ENCODE measurements around the gene DYRK2.
"Not testable (repeated sequence)": the region's sequence is repeated elsewhere in the genome, so short reads cannot be mapped to it uniquely, and the experiment has no call there.

The DYRK2 gene

GRCh38 chr12:67669934-67670631 lies 21.5 kb downstream of the DYRK2 start:
- no peak for DNase-seq (ENCODE audit: low spot score)

- no peak for DNase-seq (ENCODE audit: low spot score)
Measured at GRCh38 chr12:67671419-67671818, 22.9 kb downstream of the DYRK2 start.

- no peak for DNase-seq (ENCODE audit: low spot score)
Measured at GRCh38 chr12:67671892-67672291, 23.3 kb downstream of the DYRK2 start.

GRCh38 chr12:67672507-67672906 lies 24.0 kb downstream of the DYRK2 start:
- DNase-seq (ENCODE audit: low spot score) = not testable (repeated sequence)

- DNase-seq (ENCODE audit: low spot score) = not testable (repeated sequence)
Measured at GRCh38 chr12:67673509-67673908, 25.0 kb downstream of the DYRK2 start.

GRCh38 chr12:67674417-67674816 lies 25.9 kb downstream of the DYRK2 start:
- DNase-seq (ENCODE audit: low spot score) = no peak

- no peak for DNase-seq (ENCODE audit: low spot score)
Measured at GRCh38 chr12:67676624-67677023, 28.1 kb downstream of the DYRK2 start.

- no peak for DNase-seq (ENCODE audit: low spot score)
Measured at GRCh38 chr12:67677166-67677565, 28.6 kb downstream of the DYRK2 start.

GRCh38 chr12:67681105-67681778 lies 32.7 kb downstream of the DYRK2 start:
- DNase-seq (ENCODE audit: low spot score) = no peak

- DNase-seq (ENCODE audit: low spot score) = no peak
Measured at GRCh38 chr12:67681941-67682620, 33.5 kb downstream of the DYRK2 start.

- DNase-seq (ENCODE audit: low spot score) = no peak
Measured at GRCh38 chr12:67689385-67689784, 40.8 kb downstream of the DYRK2 start.

- DNase-seq (ENCODE audit: low spot score) = no peak
Measured at GRCh38 chr12:67690656-67691055, 42.1 kb downstream of the DYRK2 start.

GRCh38 chr12:67691220-67691619 lies 42.7 kb downstream of the DYRK2 start:
- DNase-seq (ENCODE audit: low spot score) = no peak

- no peak for DNase-seq (ENCODE audit: low spot score)
Measured at GRCh38 chr12:67692135-67692534, 43.6 kb downstream of the DYRK2 start.

- no peak for DNase-seq (ENCODE audit: low spot score)
Measured at GRCh38 chr12:67692966-67693365, 44.4 kb downstream of the DYRK2 start.

GRCh38 chr12:67693894-67694293 lies 45.3 kb downstream of the DYRK2 start:
- DNase-seq (ENCODE audit: low spot score) = no peak

GRCh38 chr12:67694306-67694900 lies 45.9 kb downstream of the DYRK2 start:
- no peak for DNase-seq (ENCODE audit: low spot score)

GRCh38 chr12:67695974-67696373 lies 47.4 kb downstream of the DYRK2 start:
- no peak for DNase-seq (ENCODE audit: low spot score)

GRCh38 chr12:67697443-67697842 lies 48.9 kb downstream of the DYRK2 start:
- no peak for DNase-seq (ENCODE audit: low spot score)

GRCh38 chr12:67697967-67698366 lies 49.4 kb downstream of the DYRK2 start:
- DNase-seq (ENCODE audit: low spot score) = no peak

- DNase-seq (ENCODE audit: low spot score) = no peak
Measured at GRCh38 chr12:67698672-67699581, 50.4 kb downstream of the DYRK2 start.
